ENCODE data around the gene ZNF223. TPM values are rescaled to one million over a fixed set of nuclear protein-coding genes. Genes with fewer than 3 reads are reported as not detected.
A peak's percentile ranks its signal among the peaks of the same experiment; 100 is the strongest.

The ZNF223 gene
- total and polyA plus RNA-seq, 9 of the 15 experiments (the other 6 are each of a cell fraction or from before 2014, with no cell fraction given) = 0.21 to 1.8 (median 0.71) TPM

DNA sequence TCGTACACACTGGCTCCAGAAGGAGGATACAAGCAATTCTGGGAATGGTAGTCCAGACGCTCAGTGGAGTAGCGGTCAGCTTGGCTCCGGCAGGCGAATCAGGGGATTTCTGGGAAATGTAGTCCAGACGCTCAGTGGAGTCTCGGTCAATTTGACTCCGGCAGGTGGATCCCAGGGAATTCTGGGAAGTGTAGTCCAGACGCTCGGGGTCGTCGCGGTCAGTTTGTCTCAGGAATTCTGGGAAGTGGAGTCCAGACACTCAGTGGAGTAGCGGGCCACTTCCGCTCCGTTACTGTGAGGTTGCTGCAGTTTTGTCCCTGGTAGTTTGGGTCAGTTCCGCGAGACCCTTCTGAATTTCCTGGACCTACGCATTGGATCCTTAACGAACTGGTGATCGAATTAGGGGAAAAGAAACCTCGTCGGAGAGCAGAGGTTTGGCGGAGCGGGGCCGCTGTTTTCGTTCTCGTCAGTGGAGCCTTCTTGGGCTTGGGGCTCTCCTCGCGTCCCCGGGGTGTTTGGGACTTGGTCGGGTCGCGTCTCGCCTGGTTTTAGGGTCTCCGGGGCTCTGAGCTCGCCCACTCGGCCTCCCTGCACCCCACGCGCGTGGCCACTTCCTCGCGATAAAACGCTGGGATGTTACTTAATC, 61.4 kb downstream of the ZNF223 start, which contains the start of gene ZNF225 (continued):
- TF ChIP-seq, protein P1, sequence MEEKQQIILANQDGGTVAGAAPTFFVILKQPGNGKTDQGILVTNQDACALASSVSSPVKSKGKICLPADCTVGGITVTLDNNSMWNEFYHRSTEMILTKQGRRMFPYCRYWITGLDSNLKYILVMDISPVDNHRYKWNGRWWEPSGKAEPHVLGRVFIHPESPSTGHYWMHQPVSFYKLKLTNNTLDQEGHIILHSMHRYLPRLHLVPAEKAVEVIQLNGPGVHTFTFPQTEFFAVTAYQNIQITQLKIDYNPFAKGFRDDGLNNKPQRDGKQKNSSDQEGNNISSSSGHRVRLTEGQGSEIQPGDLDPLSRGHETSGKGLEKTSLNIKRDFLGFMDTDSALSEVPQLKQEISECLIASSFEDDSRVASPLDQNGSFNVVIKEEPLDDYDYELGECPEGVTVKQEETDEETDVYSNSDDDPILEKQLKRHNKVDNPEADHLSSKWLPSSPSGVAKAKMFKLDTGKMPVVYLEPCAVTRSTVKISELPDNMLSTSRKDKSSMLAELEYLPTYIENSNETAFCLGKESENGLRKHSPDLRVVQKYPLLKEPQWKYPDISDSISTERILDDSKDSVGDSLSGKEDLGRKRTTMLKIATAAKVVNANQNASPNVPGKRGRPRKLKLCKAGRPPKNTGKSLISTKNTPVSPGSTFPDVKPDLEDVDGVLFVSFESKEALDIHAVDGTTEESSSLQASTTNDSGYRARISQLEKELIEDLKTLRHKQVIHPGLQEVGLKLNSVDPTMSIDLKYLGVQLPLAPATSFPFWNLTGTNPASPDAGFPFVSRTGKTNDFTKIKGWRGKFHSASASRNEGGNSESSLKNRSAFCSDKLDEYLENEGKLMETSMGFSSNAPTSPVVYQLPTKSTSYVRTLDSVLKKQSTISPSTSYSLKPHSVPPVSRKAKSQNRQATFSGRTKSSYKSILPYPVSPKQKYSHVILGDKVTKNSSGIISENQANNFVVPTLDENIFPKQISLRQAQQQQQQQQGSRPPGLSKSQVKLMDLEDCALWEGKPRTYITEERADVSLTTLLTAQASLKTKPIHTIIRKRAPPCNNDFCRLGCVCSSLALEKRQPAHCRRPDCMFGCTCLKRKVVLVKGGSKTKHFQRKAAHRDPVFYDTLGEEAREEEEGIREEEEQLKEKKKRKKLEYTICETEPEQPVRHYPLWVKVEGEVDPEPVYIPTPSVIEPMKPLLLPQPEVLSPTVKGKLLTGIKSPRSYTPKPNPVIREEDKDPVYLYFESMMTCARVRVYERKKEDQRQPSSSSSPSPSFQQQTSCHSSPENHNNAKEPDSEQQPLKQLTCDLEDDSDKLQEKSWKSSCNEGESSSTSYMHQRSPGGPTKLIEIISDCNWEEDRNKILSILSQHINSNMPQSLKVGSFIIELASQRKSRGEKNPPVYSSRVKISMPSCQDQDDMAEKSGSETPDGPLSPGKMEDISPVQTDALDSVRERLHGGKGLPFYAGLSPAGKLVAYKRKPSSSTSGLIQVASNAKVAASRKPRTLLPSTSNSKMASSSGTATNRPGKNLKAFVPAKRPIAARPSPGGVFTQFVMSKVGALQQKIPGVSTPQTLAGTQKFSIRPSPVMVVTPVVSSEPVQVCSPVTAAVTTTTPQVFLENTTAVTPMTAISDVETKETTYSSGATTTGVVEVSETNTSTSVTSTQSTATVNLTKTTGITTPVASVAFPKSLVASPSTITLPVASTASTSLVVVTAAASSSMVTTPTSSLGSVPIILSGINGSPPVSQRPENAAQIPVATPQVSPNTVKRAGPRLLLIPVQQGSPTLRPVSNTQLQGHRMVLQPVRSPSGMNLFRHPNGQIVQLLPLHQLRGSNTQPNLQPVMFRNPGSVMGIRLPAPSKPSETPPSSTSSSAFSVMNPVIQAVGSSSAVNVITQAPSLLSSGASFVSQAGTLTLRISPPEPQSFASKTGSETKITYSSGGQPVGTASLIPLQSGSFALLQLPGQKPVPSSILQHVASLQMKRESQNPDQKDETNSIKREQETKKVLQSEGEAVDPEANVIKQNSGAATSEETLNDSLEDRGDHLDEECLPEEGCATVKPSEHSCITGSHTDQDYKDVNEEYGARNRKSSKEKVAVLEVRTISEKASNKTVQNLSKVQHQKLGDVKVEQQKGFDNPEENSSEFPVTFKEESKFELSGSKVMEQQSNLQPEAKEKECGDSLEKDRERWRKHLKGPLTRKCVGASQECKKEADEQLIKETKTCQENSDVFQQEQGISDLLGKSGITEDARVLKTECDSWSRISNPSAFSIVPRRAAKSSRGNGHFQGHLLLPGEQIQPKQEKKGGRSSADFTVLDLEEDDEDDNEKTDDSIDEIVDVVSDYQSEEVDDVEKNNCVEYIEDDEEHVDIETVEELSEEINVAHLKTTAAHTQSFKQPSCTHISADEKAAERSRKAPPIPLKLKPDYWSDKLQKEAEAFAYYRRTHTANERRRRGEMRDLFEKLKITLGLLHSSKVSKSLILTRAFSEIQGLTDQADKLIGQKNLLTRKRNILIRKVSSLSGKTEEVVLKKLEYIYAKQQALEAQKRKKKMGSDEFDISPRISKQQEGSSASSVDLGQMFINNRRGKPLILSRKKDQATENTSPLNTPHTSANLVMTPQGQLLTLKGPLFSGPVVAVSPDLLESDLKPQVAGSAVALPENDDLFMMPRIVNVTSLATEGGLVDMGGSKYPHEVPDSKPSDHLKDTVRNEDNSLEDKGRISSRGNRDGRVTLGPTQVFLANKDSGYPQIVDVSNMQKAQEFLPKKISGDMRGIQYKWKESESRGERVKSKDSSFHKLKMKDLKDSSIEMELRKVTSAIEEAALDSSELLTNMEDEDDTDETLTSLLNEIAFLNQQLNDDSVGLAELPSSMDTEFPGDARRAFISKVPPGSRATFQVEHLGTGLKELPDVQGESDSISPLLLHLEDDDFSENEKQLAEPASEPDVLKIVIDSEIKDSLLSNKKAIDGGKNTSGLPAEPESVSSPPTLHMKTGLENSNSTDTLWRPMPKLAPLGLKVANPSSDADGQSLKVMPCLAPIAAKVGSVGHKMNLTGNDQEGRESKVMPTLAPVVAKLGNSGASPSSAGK (IDR thresholded peaks at IDR 0.05) = no peak
- no peak for TF ChIP-seq ZNF785 (CRISPR knock-in tag; IDR thresholded peaks at IDR 0.05)
- TF ChIP-seq, protein P2, sequence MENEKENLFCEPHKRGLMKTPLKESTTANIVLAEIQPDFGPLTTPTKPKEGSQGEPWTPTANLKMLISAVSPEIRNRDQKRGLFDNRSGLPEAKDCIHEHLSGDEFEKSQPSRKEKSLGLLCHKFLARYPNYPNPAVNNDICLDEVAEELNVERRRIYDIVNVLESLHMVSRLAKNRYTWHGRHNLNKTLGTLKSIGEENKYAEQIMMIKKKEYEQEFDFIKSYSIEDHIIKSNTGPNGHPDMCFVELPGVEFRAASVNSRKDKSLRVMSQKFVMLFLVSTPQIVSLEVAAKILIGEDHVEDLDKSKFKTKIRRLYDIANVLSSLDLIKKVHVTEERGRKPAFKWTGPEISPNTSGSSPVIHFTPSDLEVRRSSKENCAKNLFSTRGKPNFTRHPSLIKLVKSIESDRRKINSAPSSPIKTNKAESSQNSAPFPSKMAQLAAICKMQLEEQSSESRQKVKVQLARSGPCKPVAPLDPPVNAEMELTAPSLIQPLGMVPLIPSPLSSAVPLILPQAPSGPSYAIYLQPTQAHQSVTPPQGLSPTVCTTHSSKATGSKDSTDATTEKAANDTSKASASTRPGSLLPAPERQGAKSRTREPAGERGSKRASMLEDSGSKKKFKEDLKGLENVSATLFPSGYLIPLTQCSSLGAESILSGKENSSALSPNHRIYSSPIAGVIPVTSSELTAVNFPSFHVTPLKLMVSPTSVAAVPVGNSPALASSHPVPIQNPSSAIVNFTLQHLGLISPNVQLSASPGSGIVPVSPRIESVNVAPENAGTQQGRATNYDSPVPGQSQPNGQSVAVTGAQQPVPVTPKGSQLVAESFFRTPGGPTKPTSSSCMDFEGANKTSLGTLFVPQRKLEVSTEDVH (IDR thresholded peaks at IDR 0.05; ENCODE audit: low read depth, partially characterized antibody) = peak; percentile 7
